ENCODE data around the gene CFAP57. TPM values are rescaled to one million over a fixed set of nuclear protein-coding genes. Genes with fewer than 3 reads are reported as not detected.

The CFAP57 gene
- polyA plus RNA-seq, 1 experiment = 0.27 TPM

GRCh38 chr1:43296207-43296606 is 124.1 kb downstream of the CFAP57 start:
- Histone ChIP-seq H3K27me3 (ENCODE audit: control insufficient read depth, insufficient read depth, low read length) (no peaks in the 10 kb centered on the region), H3K36me3 (ENCODE audit: control insufficient read depth, insufficient read depth, low read length) (no peaks in the 10 kb centered on the region), H3K4me3 (ENCODE audit: low read depth, low read length) (no peak overlapping the region)
- DNase-seq (ENCODE audit: low read depth) = no peak
- POLR2A ChIA-PET = interaction anchor here (0.6 kb wide), 1 partner anchor 614 kb away, joined by 6 read pairs; the partner anchor contains the start of gene YBX1
- TF ChIP-seq CTCF (IDR thresholded peaks at IDR 0.05; ENCODE audit: insufficient read depth, low read depth, low read length) = no peak
- CTCF ChIA-PET = no interaction called here

GRCh38 chr1:43298055-43298454 is 125.9 kb downstream of the CFAP57 start:
- H3K4me3 ChIP-seq (ENCODE audit: low read depth, low read length) = no peak overlapping the region
- no peaks in the 10 kb centered on the region; the same call in 1 of the 2 replicates for H3K27me3 ChIP-seq (ENCODE audit: control insufficient read depth, insufficient read depth, low read length)
- ChIA-PET POLR2A (no interaction called here), CTCF (no interaction called here)
- TF ChIP-seq CTCF (IDR thresholded peaks at IDR 0.05; ENCODE audit: insufficient read depth, low read depth, low read length) = no peak
- H3K36me3 ChIP-seq (ENCODE audit: control insufficient read depth, insufficient read depth, low read length) = no peaks in the 10 kb centered on the region
- DNase-seq (ENCODE audit: low read depth) = no peak

- no peak overlapping the region for H3K4me3 ChIP-seq (ENCODE audit: low read depth, low read length)
Observed at GRCh38 chr1:43299101-43299500, 127.0 kb downstream of the CFAP57 start.

GRCh38 chr1:43300378-43301094 is 128.4 kb downstream of the CFAP57 start, which contains the start of gene TIE1:
Gene TIE1, plus strand, starts transcription at chr1:43300982. Its CDS starts 90 bp downstream, at chr1:43301072.
- no peak for DNase-seq (ENCODE audit: low read depth)
- no peak within 1 kb of the TSS for H3K4me3 ChIP-seq (ENCODE audit: low read depth, low read length)
- H3K27me3 ChIP-seq (ENCODE audit: control insufficient read depth, insufficient read depth, low read length) = peaks cover 1% of the 10 kb centered on the region; the same call in 1 of the 2 replicates
- ChIA-PET POLR2A (no interaction called here), CTCF (no interaction called here)
- no peaks in the 10 kb centered on the region for H3K36me3 ChIP-seq (ENCODE audit: control insufficient read depth, insufficient read depth, low read length)
- no peak for TF ChIP-seq CTCF (IDR thresholded peaks at IDR 0.05; ENCODE audit: insufficient read depth, low read depth, low read length)

More at GRCh38 chr1:43299101-43299500, 127.0 kb downstream of the CFAP57 start:
- peaks cover 1% of the 10 kb centered on the region; the same call in 1 of the 2 replicates for H3K27me3 ChIP-seq (ENCODE audit: control insufficient read depth, insufficient read depth, low read length)
- no peak for TF ChIP-seq CTCF (IDR thresholded peaks at IDR 0.05; ENCODE audit: insufficient read depth, low read depth, low read length)
- ChIA-PET CTCF (no interaction called here), POLR2A (no interaction called here)
- DNase-seq (ENCODE audit: low read depth) = no peak
- H3K36me3 ChIP-seq (ENCODE audit: control insufficient read depth, insufficient read depth, low read length) = no peaks in the 10 kb centered on the region

- TF ChIP-seq CTCF (IDR thresholded peaks at IDR 0.05; ENCODE audit: insufficient read depth, low read depth, low read length) = no peak
- Histone ChIP-seq H3K36me3 (ENCODE audit: control insufficient read depth, insufficient read depth, low read length) (no peaks in the 10 kb centered on the region), H3K27me3 (ENCODE audit: control insufficient read depth, insufficient read depth, low read length) (peaks cover 1% of the 10 kb centered on the region; the same call in 1 of the 2 replicates), H3K4me3 (ENCODE audit: low read depth, low read length) (no peak overlapping the region)
- POLR2A ChIA-PET = no interaction called here
- CTCF ChIA-PET = no interaction called here
- no peak for DNase-seq (ENCODE audit: low read depth)
Observed at GRCh38 chr1:43302201-43302600, 130.1 kb downstream of the CFAP57 start.

Measured in BJ (cell line).